ENCODE data around the gene PAX6. TPM values are rescaled to one million over a fixed set of nuclear protein-coding genes. Genes with fewer than 3 reads are reported as not detected.
A peak's percentile ranks its signal among the peaks of the same experiment; 100 is the strongest.

Gene PAX6
- 100 to 1,000 TPM in 1 of 8 experiments, 10 to 100 TPM in 4, 1 to 10 TPM in 3; 1.8 to 115 (median 20.2) TPM for total RNA-seq

GRCh38 chr11:31810779-31811647, at the start of gene PAX6:
TSS of gene PAX6 (minus strand) at chr11:31811322. CDS start at chr11:31806411, 4,911 bp downstream.
- 0 to 7% (median 0%) methylated on average over 3 to 18 of the region's 49 CpGs; no CpG with 5 or more reads in 3 of the 10 experiments for WGBS, 10 experiments
- Histone ChIP-seq H3K27ac (peak within 1 kb of the TSS; percentile 66 to 84), H3K4me1 (replicated peaks in 1 of 2) (peaks cover 17 to 32% of the 10 kb centered on the region in 2 donors), H3K4me3 (peak within 1 kb of the TSS; percentile 46 to 75 (median 60))
- ATAC-seq (replicated peaks in 6 of 8) = peak; percentile 68 to 82 (median 79)
- in situ Hi-C loops (cut with MboI; ENCODE audit: low pct_unique_long_range_greater_than_20kb in 2 of 9, low sequenced_read_pairs in 9 of 9, unreplicated experiment in 9 of 9) = no loop called here

- peak in 2 of 8 experiments; percentile 60 to 67 for ATAC-seq (replicated peaks in 6 of 8)
- Histone ChIP-seq H3K4me3 (no peak overlapping the region), H3K4me1 (replicated peaks in 1 of 2) (no peaks in the 10 kb centered on the region), H3K27ac (no peak overlapping the region)
- in situ Hi-C loops (cut with MboI; ENCODE audit: low pct_unique_long_range_greater_than_20kb in 2 of 9, low sequenced_read_pairs in 9 of 9, unreplicated experiment in 9 of 9) = loop anchor here in 4 of 9 experiments (10.0 to 25.0 kb wide), 5 partner anchors 366 to 898 kb away; no protein-coding TSS in a partner anchor
Observed at GRCh38 chr11:31860391-31860790, 49.3 kb upstream of the PAX6 start.

GRCh38 chr11:31856248-31856647, 45.1 kb upstream of the PAX6 start:
- H3K4me1 ChIP-seq (replicated peaks in 1 of 2) = no peaks in the 10 kb centered on the region
- ATAC-seq (replicated peaks in 6 of 8) = no peak
- no peak overlapping the region for H3K4me3 ChIP-seq
- no peak overlapping the region for H3K27ac ChIP-seq
- in situ Hi-C loops (cut with MboI; ENCODE audit: low pct_unique_long_range_greater_than_20kb in 2 of 9, low sequenced_read_pairs in 9 of 9, unreplicated experiment in 9 of 9) = loop anchor here in 3 of 9 experiments (25.0 kb wide), 3 partner anchors 369 to 894 kb away; no protein-coding TSS in a partner anchor

- WGBS, 10 experiments = 44 to 100% (median 100%) methylated on average over 1 of the region's 1 CpG; no CpG with 5 or more reads in 3 of the 10 experiments
- H3K27ac ChIP-seq = no peak overlapping the region
- in situ Hi-C loops (cut with MboI; ENCODE audit: low pct_unique_long_range_greater_than_20kb in 2 of 9, low sequenced_read_pairs in 9 of 9, unreplicated experiment in 9 of 9) = loop anchor here in 3 of 9 experiments (25.0 kb wide), 3 partner anchors 368 to 893 kb away; no protein-coding TSS in a partner anchor
- ATAC-seq (replicated peaks in 6 of 8) = no peak
- no peaks in the 10 kb centered on the region for H3K4me1 ChIP-seq (replicated peaks in 1 of 2)
- no peak overlapping the region for H3K4me3 ChIP-seq
Observed at GRCh38 chr11:31855466-31855865, 44.3 kb upstream of the PAX6 start.

- in situ Hi-C loops (cut with MboI; ENCODE audit: low pct_unique_long_range_greater_than_20kb in 2 of 9, low sequenced_read_pairs in 9 of 9, unreplicated experiment in 9 of 9) = loop anchor here in 3 of 9 experiments (25.0 kb wide), 3 partner anchors 363 to 888 kb away; no protein-coding TSS in a partner anchor
- H3K4me1 ChIP-seq (replicated peaks in 1 of 2) = peaks cover 0 to 6% of the 10 kb centered on the region in 2 donors
- H3K27ac ChIP-seq = no peak overlapping the region
- ATAC-seq (replicated peaks in 6 of 8) = no peak
- no peak overlapping the region for H3K4me3 ChIP-seq
- 60 to 100% (median 92%) methylated on average over 1 to 4 of the region's 4 CpGs; no CpG with 5 or more reads in 3 of the 10 experiments for WGBS, 10 experiments
Observed at GRCh38 chr11:31850365-31850764, 39.2 kb upstream of the PAX6 start.

- in situ Hi-C loops (cut with MboI; ENCODE audit: low pct_unique_long_range_greater_than_20kb in 2 of 9, low sequenced_read_pairs in 9 of 9, unreplicated experiment in 9 of 9) = loop anchor here in 1 of 9 experiments (25.0 kb wide), 1 partner anchor 90 kb away; no protein-coding TSS in a partner anchor
- H3K27ac ChIP-seq = no peak overlapping the region
- no peak for ATAC-seq (replicated peaks in 6 of 8)
- peaks cover 0 to 11% of the 10 kb centered on the region in 2 donors for H3K4me1 ChIP-seq (replicated peaks in 1 of 2)
- no peak overlapping the region for H3K4me3 ChIP-seq
- WGBS, 10 experiments = 0 to 100% (median 86%) methylated on average over 1 to 2 of the region's 2 CpGs; no CpG with 5 or more reads in 1 of the 10 experiments
Observed at GRCh38 chr11:31847761-31848160, 36.6 kb upstream of the PAX6 start.

GRCh38 chr11:31845331-31845730, 34.2 kb upstream of the PAX6 start:
- peaks cover 0 to 11% of the 10 kb centered on the region in 2 donors for H3K4me1 ChIP-seq (replicated peaks in 1 of 2)
- ATAC-seq (replicated peaks in 6 of 8) = peak in 1 of 8 experiments; percentile 58
- in situ Hi-C loops (cut with MboI; ENCODE audit: low pct_unique_long_range_greater_than_20kb in 2 of 9, low sequenced_read_pairs in 9 of 9, unreplicated experiment in 9 of 9) = loop anchor here in 1 of 9 experiments (25.0 kb wide), 1 partner anchor 92 kb away; no protein-coding TSS in a partner anchor
- 13 to 86% (median 63%) methylated on average over 1 of the region's 1 CpG for WGBS, 10 experiments
- no peak overlapping the region for H3K27ac ChIP-seq
- no peak overlapping the region for H3K4me3 ChIP-seq

- 14 to 94% (median 55%) methylated on average over 2 to 6 of the region's 6 CpGs for WGBS, 10 experiments
- no peak for ATAC-seq (replicated peaks in 6 of 8)
- no peak overlapping the region for H3K27ac ChIP-seq
- in situ Hi-C loops (cut with MboI; ENCODE audit: low pct_unique_long_range_greater_than_20kb in 2 of 9, low sequenced_read_pairs in 9 of 9, unreplicated experiment in 9 of 9) = loop anchor here in 1 of 9 experiments (25.0 kb wide), 1 partner anchor 93 kb away; no protein-coding TSS in a partner anchor
- H3K4me3 ChIP-seq = no peak overlapping the region
- peaks cover 0 to 11% of the 10 kb centered on the region in 2 donors for H3K4me1 ChIP-seq (replicated peaks in 1 of 2)
Observed at GRCh38 chr11:31844351-31844750, 33.2 kb upstream of the PAX6 start.

- Histone ChIP-seq H3K27ac (no peak overlapping the region), H3K4me1 (replicated peaks in 1 of 2) (peaks cover 0 to 8% of the 10 kb centered on the region in 2 donors), H3K4me3 (no peak overlapping the region)
- no peak for ATAC-seq (replicated peaks in 6 of 8)
- 0 to 100% (median 61%) methylated on average over 1 to 3 of the region's 3 CpGs; no CpG with 5 or more reads in 2 of the 10 experiments for WGBS, 10 experiments
- in situ Hi-C loops (cut with MboI; ENCODE audit: low pct_unique_long_range_greater_than_20kb in 2 of 9, low sequenced_read_pairs in 9 of 9, unreplicated experiment in 9 of 9) = loop anchor here in 1 of 9 experiments (25.0 kb wide), 1 partner anchor 96 kb away; no protein-coding TSS in a partner anchor
Observed at GRCh38 chr11:31841435-31841834, 30.3 kb upstream of the PAX6 start.

GRCh38 chr11:31834237-31834636, 23.1 kb upstream of the PAX6 start:
- WGBS, 10 experiments = 0 to 60% (median 40%) methylated on average over 1 of the region's 1 CpG; no CpG with 5 or more reads in 6 of the 10 experiments
- Histone ChIP-seq H3K27ac (no peak overlapping the region), H3K4me3 (no peak overlapping the region), H3K4me1 (replicated peaks in 1 of 2) (no peaks in the 10 kb centered on the region)
- ATAC-seq (replicated peaks in 6 of 8) = no peak
- in situ Hi-C loops (cut with MboI; ENCODE audit: low pct_unique_long_range_greater_than_20kb in 2 of 9, low sequenced_read_pairs in 9 of 9, unreplicated experiment in 9 of 9) = loop anchor here in 1 of 9 experiments (25.0 kb wide), 1 partner anchor 103 kb away; no protein-coding TSS in a partner anchor

- Histone ChIP-seq H3K4me1 (replicated peaks in 1 of 2) (peaks cover 18 to 20% of the 10 kb centered on the region in 2 donors), H3K4me3 (no peak overlapping the region), H3K27ac (no peak overlapping the region)
- ATAC-seq (replicated peaks in 6 of 8) = no peak
- in situ Hi-C loops (cut with MboI; ENCODE audit: low pct_unique_long_range_greater_than_20kb in 2 of 9, low sequenced_read_pairs in 9 of 9, unreplicated experiment in 9 of 9) = loop anchor here in 1 of 9 experiments (25.0 kb wide), 1 partner anchor 107 kb away; no protein-coding TSS in a partner anchor
- 58 to 100% (median 97%) methylated on average over 1 to 4 of the region's 4 CpGs; no CpG with 5 or more reads in 2 of the 10 experiments for WGBS, 10 experiments
Observed at GRCh38 chr11:31830406-31830805, 19.3 kb upstream of the PAX6 start.

GRCh38 chr11:31828217-31828616, 17.1 kb upstream of the PAX6 start:
- Histone ChIP-seq H3K4me1 (replicated peaks in 1 of 2) (peaks cover 34 to 40% of the 10 kb centered on the region in 2 donors), H3K4me3 (no peak overlapping the region), H3K27ac (no peak overlapping the region)
- no peak for ATAC-seq (replicated peaks in 6 of 8)
- in situ Hi-C loops (cut with MboI; ENCODE audit: low pct_unique_long_range_greater_than_20kb in 2 of 9, low sequenced_read_pairs in 9 of 9, unreplicated experiment in 9 of 9) = loop anchor here in 1 of 9 experiments (25.0 kb wide), 1 partner anchor 109 kb away; no protein-coding TSS in a partner anchor
- WGBS, 10 experiments = 25 to 80% (median 60%) methylated on average over 2 to 7 of the region's 7 CpGs

Data from motor neuron (in vitro differentiated cells).